ENCODE measurements around the gene FOXK2.
"Not testable (repeated sequence)": the region's sequence is repeated elsewhere in the genome, so short reads cannot be mapped to it uniquely, and the experiment has no call there.

The FOXK2 gene

DNA sequence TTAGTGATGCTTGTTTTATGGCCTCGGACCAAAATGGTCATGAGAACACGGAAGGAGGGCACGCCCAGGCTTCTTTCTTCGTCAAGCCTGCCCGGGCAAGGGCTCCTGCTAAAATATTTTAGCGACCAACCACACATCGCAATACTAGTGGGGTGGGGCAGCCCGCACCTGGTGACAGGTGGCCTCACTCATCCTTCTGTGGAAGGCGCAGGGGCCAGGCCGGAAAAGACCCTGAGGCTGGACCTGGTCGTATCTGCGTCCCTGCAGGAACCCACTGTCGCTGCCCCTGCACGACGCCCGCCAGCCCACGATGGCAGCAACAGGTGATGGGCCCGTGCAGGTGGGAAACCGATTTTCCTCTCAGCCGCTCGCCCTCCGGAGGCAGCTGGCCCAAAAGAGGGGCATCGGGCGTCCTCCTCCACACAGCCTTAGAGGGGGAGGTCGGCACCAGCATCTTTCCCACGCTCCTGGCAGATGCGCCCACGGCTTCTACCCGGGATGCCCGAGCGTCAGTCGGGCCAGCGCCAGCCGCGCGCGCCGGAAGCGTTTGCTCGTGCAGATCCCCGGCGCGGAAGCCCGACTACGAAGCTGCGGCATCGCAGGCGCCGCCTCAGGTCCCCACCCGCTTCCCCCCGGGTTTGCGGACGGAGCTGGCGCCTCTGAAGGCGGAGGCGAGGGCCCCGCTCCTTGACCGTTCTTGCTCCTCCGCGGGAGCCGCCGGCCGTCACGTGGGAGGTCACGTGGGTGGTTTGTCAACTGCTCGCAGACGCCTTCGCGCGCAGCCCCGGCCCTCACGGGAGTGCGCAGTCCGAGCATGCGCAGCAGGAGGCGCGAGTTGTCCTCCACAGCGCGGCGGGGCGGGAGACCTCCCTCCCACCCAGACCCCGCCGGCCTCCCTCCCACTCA, 22.8 kb upstream of the FOXK2 start:
- DNase-seq: peak; percentile 81 to 87

DNA sequence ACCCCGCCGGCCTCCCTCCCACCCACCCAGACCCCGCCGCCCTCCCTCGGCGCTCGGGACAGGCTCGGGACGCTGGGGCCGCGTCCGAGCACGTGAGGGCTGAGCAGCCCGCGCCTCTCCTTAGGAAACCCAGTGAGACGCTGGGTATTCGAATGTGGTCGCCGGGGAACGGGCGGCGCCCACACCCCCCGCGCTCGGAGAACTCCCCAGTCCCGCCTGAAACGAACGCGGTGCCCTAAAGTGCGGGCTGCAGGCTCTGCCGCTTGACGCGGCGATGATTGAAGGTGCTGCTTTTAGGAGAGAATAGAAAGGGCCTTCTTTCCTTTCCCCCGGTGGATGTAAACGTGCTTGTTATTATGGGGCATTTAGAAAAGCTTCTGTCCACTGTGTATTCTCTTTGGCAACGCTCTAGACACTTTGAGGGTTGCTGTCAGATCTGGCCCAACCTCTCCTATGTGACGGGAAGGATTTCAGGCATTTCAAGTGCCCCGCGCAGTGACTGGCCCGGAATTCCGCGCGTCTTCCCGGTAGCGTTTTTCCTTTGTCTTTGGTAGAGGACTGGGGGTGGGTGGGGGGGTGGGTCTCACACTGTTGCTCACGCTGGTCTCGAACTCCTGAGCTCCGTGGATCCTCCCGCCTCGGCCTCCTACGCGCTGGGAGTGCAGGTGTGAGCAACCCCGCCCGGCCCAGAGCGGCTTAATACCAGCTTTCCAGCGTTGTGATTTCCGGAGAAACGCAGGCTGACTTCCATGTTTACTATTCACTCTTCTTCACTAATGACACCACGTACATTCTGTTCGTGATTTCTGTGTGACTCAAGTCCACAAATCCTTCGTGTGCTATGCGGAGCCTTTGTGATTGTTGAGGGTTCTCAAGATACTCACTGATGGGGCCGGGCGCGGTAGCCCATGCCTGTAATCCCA, 21.8 kb upstream of the FOXK2 start:
- peak in 1 of 2 experiments; percentile 21 for DNase-seq

DNA sequence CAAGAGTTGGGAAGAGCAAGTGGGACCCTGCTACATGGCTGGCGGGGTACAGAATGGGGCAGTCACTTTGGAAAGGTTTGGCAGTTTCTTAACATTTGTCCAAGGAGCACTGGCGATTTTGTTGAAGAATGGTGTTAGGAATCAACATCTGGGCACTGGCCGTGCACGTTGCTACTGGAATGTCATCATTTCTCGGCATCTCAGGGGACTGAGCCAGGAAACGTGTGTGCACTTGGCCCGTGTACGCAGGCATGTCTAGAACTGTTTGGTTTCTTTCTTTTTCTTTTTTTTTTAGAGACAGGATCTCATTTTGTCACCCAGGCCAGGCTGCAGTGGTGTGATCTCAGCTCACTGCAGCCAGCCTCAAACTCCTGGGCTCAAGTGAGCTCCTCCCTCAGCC, 17.3 kb upstream of the FOXK2 start:
- no peak for DNase-seq

DNA sequence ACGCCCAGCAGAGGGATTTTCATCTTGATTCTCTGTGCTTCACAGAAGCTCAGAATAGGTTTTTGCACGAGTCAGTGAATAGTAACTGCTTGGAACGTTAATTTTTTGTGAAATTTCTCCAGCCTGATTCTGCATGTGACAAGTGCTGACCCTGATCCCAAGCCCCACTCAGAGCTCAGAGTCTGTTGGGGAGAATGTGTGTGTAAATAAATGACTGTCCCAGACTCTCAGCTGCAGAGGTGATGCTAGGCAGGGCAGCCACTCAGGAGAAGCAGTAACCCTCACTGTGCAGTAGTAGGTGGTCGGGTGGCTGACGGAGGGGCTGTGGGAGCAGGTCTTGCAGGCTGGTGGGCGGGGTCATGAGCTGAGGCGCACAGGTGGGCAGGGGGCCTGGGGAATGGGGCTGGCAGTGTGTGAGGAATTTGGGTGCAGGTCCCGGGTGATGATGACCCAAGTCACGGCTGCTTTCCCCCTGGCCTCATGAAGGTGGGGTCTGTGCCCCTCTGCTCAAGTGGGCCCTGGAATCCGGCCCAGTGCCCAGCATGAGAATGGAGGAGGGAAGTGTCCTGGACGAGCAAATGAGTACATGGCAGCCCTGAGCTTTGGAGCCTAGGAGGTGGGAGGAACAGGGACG, 16.3 kb upstream of the FOXK2 start:
- DNase-seq: no peak

DNA sequence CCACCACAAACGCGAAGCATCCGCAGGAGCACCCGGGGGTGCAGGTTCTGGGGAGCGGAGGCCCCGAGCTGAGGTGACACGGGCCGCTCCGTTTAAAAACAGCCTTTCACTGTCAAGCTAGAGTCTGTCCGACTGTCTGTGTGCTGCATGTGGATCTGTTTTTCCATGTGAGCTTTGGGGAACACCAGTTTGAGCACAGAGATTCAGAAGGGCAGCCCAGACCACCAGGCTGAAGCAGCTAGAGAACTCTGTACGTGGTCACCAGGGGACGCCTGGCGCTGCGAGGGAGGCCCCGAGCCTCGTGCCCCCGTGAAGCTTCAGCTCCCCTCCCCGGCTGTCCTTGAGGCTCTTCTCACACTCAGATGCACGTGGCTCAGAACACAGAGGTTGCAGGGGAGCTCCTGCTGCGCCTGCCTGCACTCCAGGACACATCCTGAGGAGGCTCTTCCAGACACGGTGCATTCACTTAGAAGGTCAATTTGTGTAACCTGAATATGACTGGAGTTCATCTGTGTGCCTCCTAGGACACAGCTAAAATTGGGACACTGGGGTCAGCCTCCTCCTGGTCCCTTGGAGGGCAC, 15.7 kb upstream of the FOXK2 start:
- no peak for DNase-seq

DNA sequence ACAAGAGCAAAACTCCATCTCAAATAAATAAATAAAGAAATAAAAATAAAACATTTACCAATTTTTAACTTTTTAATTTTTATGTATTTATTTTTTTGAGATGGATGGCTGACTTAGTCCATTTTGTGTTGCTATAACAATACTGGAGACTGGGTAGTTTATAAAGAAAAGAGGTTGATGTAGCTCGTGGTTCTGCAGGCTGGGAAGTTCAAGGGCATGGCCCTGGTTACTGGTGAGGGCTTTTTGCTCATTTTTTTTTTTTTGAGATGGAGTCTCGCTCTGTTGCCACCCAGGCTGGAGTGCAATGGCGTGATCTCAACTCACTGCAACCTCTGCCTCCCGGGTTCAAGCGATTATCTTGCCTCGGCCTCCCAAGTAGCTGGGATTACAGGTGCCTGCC, 14.2 kb upstream of the FOXK2 start:
- no peak for DNase-seq

DNA sequence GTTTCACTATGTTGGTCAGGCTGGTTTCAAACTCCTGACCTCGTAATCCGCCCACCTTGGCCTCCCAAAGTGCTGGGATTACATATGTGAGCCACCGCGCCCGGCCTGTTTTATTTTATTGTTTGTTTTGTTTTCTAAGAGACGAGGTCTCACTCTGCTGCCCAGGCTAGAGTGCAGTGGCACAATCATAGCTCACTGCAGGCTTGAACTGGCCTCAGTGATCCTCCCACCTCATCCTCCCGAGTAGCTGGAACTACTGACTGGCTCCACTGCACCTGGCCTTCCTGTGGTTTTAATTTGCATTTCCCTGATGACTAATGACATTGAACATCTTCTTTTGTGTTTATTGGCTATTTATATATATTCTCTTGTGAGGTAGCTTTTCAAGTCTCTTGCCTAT, 13.1 kb upstream of the FOXK2 start:
- DNase-seq: not testable (repeated sequence)

DNA sequence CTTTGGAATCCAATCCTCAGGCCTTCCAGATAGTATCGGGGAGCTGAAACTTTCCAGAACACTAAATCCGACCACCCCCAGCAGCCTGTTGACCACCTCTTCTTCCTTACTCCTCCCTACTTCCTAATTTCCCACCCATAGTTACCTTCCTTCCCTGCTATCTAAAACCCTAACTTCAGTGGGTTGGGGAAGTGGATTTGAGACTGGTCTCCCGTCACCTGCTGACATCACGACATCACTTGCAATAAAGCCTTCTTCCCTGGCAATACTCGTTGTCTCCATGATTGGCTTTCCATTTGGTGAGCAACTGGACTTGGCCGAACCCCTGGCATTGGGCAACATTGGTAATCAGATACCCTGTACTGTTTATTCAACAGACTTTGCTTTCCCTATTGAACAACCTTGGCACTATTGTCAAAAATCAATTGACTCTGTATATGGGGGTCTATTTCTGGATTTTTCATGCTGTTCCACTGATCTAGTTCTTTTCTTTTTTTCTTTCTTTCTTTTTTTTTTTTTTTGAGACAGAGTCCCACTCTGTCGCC, 11.8 kb upstream of the FOXK2 start:
- no peak for DNase-seq

DNA sequence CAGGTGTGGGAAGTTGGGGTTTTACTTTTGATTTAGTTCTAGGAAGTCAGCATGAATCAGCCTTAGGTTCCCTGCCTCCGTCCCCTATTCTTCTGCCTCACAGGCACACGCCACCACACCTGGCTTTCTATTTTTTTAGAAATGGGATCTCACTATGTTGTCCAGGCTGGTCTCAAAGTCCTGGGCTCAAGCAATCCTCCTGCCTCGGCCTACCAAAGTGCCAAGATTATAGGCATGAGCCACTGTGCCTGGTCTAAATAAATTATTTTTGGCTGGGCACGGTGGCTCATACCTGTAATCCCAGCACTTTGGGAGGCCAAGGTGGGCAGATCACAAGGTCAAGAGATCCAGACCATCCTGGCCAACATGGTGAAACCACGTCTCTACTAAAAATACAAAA, 7.9 kb upstream of the FOXK2 start:
- DNase-seq: not testable (repeated sequence)

DNA sequence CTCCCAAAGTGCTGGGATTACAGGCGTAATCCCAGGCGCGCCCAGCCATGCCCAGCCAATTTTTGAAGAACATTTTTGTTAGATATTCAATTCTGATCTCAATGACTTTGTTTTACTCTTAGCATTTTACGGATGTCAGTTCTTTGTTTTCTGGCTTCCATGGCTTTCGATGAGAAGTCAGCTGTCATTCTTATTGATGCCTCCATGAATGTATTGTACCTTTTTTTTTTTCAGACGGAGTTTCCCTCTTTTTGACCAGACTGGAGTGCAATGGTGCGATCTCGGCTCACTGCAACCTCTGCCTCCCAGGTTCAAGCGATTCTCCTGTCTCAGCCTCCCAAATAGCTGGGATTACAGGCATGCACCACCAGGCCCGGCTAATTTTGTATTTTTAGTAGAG, 5.7 kb upstream of the FOXK2 start:
- not testable (repeated sequence) for DNase-seq

DNA sequence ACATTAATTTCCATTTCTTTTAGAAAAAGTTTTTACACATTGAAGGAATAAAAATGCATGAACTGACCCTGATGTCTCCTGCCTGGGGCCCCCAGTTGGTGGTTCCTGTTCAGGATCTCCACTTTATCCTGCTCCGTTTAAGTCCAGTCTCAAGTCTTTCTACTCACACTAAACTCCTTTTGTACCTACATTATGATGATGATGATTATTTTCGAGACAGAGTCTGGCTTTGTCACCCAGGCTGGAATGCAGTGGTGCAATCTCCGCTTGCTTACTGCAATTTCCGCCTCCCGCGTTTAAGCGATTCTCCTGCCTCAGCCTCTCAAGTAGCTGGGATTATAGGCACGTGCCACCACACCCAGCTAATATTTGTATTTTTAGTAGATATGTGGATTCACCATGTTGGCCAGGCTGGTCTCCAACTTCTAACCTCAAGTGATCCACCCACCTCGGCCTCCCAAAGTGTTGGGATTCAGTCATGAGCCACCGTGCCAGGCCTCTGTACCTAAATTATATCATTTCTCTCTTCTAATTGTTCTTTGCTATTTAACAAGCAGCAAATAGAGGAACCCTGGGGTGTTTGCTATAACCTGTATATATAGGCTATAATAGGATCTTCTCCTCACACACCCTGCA, 2.2 kb upstream of the FOXK2 start:
- no peak for DNase-seq

DNA sequence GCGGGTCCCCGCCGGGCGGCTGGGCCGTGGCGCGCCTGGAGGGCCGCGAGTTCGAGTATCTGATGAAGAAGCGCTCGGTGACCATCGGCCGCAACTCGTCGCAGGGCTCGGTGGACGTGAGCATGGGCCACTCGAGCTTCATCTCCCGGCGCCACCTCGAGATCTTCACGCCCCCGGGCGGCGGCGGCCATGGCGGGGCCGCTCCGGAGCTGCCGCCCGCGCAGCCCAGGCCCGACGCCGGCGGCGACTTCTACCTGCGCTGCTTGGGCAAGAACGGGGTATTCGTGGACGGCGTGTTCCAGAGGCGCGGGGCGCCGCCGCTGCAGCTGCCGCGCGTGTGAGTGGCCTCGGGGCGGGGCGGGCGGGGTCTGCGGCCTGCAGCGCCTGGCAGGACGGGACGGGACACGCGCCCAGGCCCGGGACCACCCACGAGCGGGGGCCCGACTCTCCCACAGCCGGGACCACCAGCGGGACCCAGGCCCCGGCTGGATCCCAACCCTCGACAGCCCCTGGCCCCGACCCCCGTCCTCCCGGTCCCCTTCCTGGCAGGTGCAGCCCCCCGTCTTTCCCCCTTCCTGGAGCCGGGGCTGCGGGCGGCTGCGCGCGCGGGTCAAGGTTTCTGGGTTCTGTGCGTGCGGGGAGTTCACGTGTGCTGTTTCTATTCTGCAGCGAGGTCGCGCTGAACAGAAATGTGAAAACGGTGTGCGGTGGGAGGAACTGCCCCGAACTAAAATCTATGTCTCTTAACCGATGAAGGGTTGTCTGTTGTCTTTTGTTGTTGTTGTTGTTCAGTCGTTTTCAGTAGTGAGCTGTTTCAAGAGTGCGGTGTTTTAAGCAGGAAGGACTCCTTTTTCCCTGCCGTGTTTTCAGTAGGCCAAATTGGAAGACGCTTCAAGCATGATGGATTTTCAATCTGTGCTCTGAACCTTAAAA, 705 bp downstream of the FOXK2 start:
- peak in 1 of 2 experiments; percentile 15 for DNase-seq

DNA sequence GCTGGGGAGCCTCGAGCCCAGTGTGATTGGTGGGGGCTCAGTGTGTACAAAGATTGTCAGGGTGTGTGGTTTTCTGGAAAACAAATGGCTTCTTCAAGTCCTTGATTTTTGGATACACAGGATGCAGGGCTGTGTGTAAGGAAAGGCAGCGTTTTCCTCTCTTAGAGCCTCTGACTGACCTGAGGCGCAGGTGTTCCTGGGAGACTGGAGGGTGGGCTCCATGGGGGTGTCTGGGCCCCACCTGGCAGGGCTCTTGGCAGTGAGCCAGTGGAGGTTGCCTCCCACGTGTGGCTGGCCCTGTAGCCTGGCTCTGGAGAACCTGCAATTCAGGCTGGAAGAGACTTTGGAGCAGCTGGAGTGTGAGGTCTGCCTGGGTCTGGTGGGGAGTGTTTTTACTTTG, 5.0 kb downstream of the FOXK2 start:
- no peak for DNase-seq

DNA sequence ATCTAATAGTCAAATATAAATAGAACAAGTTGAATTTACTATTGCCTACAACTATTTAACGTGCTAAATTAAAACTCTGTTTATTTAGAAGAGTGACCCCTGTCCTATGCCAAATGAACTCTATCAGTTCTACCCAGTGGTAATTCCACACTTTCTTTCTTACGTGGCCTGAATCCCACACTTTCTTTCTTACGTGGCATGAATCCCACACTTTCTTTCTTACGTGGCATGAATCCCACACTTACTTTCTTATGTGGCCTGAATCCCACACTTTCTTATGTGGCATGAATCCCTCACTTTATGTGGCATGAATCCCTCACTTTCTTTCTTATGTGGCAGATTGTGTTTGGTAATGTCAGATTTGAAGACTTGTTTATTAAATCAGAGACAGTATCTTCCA, 6.2 kb downstream of the FOXK2 start:
- DNase-seq: no peak

DNA sequence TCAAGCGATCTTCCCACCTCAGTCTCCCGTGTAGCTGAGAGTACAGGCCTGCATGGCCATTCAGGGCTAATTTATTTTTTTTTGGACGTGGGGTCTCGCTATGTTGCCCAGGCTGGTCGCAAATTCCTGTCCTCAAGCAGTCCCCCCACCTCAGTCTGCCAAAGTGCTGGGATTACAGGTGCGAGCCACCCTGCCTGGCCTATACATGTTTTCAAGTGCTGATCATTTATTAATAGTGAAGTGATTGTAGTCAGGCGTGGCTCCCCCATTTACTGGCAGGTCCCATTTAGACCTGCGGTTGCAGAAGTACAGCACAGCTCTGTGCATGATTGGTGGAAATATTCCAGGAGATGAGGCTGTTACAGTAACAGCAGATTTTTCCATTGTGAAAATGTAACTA, 8.4 kb downstream of the FOXK2 start:
- DNase-seq: no peak

DNA sequence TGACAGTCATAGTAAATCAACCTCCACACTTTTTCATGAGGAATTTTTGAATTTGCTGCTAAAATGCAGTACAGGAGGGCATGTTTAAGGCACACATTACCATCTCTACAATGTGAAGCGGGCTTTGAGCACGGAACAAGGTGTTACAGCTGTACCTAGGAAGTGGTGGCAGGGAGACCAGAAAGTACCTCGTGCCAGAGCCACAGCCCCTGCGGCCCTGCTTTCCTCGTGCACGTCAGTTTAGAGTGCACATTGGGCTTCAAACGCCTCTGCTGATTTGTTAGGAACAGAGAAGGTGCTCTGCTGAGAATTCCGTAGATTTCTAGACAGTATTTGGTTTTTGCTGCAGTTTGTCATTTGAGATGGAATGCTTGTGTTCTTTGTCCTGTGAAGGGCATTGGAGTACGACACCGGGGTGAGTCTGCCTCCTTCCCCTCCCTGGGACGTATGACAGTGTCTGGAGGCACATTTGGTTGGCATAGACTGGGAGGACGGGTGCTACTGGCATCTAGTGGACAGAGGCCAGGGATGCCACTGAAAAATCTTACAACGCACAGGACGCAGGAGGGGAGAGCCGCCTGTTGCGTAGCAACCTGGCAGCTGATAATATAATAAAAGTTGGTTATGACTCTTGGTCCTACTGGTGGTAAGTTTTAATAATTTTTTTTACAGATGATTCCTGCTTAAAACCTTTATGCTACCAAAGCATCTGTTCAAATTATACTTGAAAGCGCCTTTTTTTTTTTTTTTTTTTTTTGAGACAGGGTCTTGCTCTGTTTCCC, 9.1 kb downstream of the FOXK2 start:
- peak; percentile 75 to 91 for DNase-seq

DNA sequence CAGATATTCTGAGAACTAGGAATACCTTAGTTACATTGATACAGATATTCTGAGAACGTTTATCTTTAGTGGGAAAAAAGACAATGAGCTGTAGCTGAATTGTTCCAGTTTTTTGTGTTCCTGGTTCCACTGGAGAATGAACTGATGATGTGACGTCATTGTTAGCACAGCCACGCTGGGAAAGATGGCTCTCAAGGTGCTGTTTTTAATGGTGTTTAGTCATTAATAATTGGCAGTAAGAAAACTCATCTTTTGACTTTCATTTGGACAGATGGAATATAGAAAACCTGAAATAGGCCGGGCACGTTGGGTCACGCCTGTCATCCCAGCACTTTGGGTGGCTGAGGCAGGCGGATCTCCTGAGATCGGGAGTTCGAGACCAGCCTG, 10.4 kb downstream of the FOXK2 start:
- no peak for DNase-seq

DNA sequence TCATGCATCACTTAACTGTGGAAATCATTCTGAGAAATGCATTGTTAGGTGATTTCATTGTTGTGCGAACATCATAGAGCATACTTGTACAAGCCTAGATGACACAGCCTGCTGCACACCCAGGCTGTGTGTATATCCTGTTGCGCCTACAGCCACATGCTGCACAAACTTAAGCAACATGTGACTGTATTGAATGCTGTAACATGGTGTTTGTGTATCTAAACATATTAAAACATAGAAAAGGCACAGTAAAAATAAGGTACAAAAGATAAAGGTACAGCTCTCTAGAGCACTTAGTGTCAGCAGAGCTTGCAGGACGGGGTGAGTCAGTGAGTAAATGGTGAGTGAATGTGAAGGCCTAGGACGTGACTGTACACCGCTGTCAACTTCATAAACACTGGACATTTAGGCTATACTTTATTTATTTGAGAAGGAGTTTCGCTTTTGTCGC, 11.9 kb downstream of the FOXK2 start:
- peak in 1 of 2 experiments; percentile 43 for DNase-seq

DNA sequence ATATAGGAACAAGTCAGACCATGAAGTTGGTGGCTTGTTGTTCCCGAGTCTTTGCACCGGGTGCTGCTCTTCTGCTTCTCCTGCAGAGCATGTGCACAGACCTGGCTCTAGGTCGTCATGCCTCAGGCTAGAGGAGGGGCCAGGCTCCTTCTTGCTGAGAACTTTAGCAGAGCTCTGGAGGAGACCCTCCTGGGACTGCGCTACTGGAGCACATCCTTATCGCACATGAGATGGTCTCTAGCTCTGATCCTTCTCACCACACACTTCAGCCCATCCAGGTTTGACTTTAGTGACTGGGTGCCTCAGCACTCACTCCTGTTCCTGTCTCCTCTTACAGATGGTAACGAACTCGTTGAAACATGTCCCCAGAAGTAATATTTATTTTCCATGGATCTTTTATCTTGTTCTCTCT, 14.9 kb downstream of the FOXK2 start:
- DNase-seq: no peak
